Small intestine (tissue), 7 donors: ENCODE data around the gene COPS4. TPM values are rescaled to one million over a fixed set of nuclear protein-coding genes. Genes with fewer than 3 reads are reported as not detected.
A peak's percentile ranks its signal among the peaks of the same experiment; 100 is the strongest.
"Not testable (repeated sequence)": the region's sequence is repeated elsewhere in the genome, so short reads cannot be mapped to it uniquely, and the experiment has no call there.

Experiments
- DNase-seq, 2 donors: peaks; one replicate each; pipeline versions ENCODE4 v3.0.0 to v3.0.0-alpha.2; 2013
- FAIRE-seq: peaks from 2 replicates; lab custom pipeline; 2012; peaks lifted over from hg19 to GRCh38; lab: Jason Lieb, UNC
- H3K27ac ChIP-seq, 3 donors: one replicate each; pipeline ENCODE4 v1.5.1; 2013; ENCODE audit warnings: low read length in 2 of 3, mild to moderate bottlenecking in 2 of 3, control low read depth in 1 of 3, inconsistent platforms in 1 of 3, low read depth in 1 of 3, moderate library complexity in 1 of 3
- H3K27me3 ChIP-seq, 3 donors: one replicate each; pipeline ENCODE4 v1.6.1; 2013; ENCODE audit warnings: low read length in 3 of 3, inconsistent platforms in 1 of 3; ENCODE audit not compliant: control insufficient read depth in 3 of 3, insufficient read depth in 3 of 3
- H3K36me3 ChIP-seq, 3 donors: one replicate each; pipeline ENCODE4 v1.6.1; 2013; ENCODE audit warnings: low read length in 3 of 3, inconsistent platforms in 1 of 3, low read depth in 1 of 3, mild to moderate bottlenecking in 1 of 3, moderate library complexity in 1 of 3; ENCODE audit not compliant: control insufficient read depth in 3 of 3, insufficient read depth in 2 of 3
- H3K4me1 ChIP-seq, 3 donors: one replicate each; pipeline ENCODE4 v1.6.1; 2013; ENCODE audit warnings: low read length in 2 of 3, inconsistent platforms in 1 of 3, low read depth in 1 of 3, mild to moderate bottlenecking in 1 of 3, moderate library complexity in 1 of 3; ENCODE audit not compliant: control insufficient read depth in 3 of 3, insufficient read depth in 2 of 3
- H3K4me3 ChIP-seq, 3 donors: one replicate each; pipeline ENCODE4 v1.5.1; 2013; ENCODE audit warnings: low read length in 3 of 3, control low read depth in 1 of 3, inconsistent platforms in 1 of 3, low read depth in 1 of 3, mild to moderate bottlenecking in 1 of 3, moderate library complexity in 1 of 3
- H3K9me3 ChIP-seq, 2 donors: one replicate each; pipeline ENCODE4 v1.6.1; 2013; ENCODE audit warnings: low read depth in 1 of 2, low read length in 1 of 2; ENCODE audit not compliant: control insufficient read depth in 2 of 2, insufficient read depth in 1 of 2
- WGBS, 3 donors: extraction: QIAGEN DNeasy Blood & Tissue Kit; methylation state at CpG; one replicate each; pipeline ENCODE4 v1.1.7; 2013; 5-methylcytosine and 5-hydroxymethylcytosine counted together
- polyA plus RNA-seq, 4 donors: library from polyadenylated mRNA; stranded (reverse) in 3 of 4; unstranded in 1 of 4; fragments of 200-250 nt in 3 of 4; fragments of 120-200 nt in 1 of 4; gene quantifications; one replicate each; pipeline versions ENCODE4 v1.2.1 to v1.2.3, GENCODE V29; 2013
- donor health status: healthy with polysubstance abuse.
- donor health status: control.
- donor health status: control.
- donor health status: Bipolar disorder and iron deficiency.
- donor health status: healthy.

The COPS4 gene
- polyA plus RNA-seq, 4 donors, result 23.5 to 46.9 (median 31.4) TPM

GRCh38 chr4:83108101-83108861 is 73.3 kb downstream of the COPS4 start:
- Histone ChIP-seq H3K27ac (no peak overlapping the region), H3K4me3 (no peak overlapping the region), H3K9me3 (no peaks in the 10 kb centered on the region), H3K36me3 (peaks cover 3 to 25% (median 5%) of the 10 kb centered on the region in 3 donors), H3K27me3 (no peaks in the 10 kb centered on the region), H3K4me1 (peaks cover 0 to 13% (median 0%) of the 10 kb centered on the region in 3 donors)
- no peak for FAIRE-seq
- no peak for DNase-seq
- WGBS, 3 donors, result 83 to 91% (median 90%) methylated on average over 25 to 26 of the region's 26 CpGs

- no peaks in the 10 kb centered on the region for H3K9me3 ChIP-seq
- WGBS, 3 donors, result 0 to 1% (median 1%) methylated on average over 45 to 64 of the region's 64 CpGs
- DNase-seq, result peak in 1 of 2 donors; percentile 80
- H3K27ac ChIP-seq, result peak overlapping the region; percentile 76 to 95 (median 84)
- H3K27me3 ChIP-seq, result no peaks in the 10 kb centered on the region
- peak overlapping the region; percentile 71 to 81 (median 81) for H3K4me3 ChIP-seq
- FAIRE-seq, result no peak
- H3K36me3 ChIP-seq, result peaks cover 2 to 21% (median 3%) of the 10 kb centered on the region in 3 donors
- peaks cover 0 to 13% (median 0%) of the 10 kb centered on the region in 3 donors for H3K4me1 ChIP-seq
These were observed 74.7 kb downstream of the COPS4 start for GRCh38 chr4:83109480-83110222.

GRCh38 chr4:83110223-83110945 is 75.4 kb downstream of the COPS4 start:
- Histone ChIP-seq H3K4me3 (peak overlapping the region; percentile 71 to 81 (median 81)), H3K4me1 (peaks cover 0 to 13% (median 0%) of the 10 kb centered on the region in 3 donors), H3K27ac (peak overlapping the region; percentile 76 to 95 (median 84)), H3K9me3 (no peaks in the 10 kb centered on the region), H3K27me3 (no peaks in the 10 kb centered on the region), H3K36me3 (peaks cover under 1 to 17% (median 2%) of the 10 kb centered on the region in 3 donors)
- peak; percentile 91 to 96 for DNase-seq
- FAIRE-seq, result no peak
- WGBS, 3 donors, result 1 to 3% (median 1%) methylated on average over 18 of the region's 18 CpGs

- Histone ChIP-seq H3K27me3 (no peaks in the 10 kb centered on the region), H3K4me3 (peak overlapping the region in 2 of 3 donors; percentile 19 to 81), H3K36me3 (peaks cover 0 to 16% (median 2%) of the 10 kb centered on the region in 3 donors), H3K4me1 (peaks cover 0 to 20% (median 0%) of the 10 kb centered on the region in 3 donors), H3K27ac (peak overlapping the region; percentile 76 to 95 (median 84)), H3K9me3 (no peaks in the 10 kb centered on the region)
- no peak for DNase-seq
- 56 to 66% (median 66%) methylated on average over 8 of the region's 8 CpGs for WGBS, 3 donors
- no peak for FAIRE-seq
These were observed 76.2 kb downstream of the COPS4 start for GRCh38 chr4:83110970-83111750.

- H3K9me3 ChIP-seq, DNase-seq, H3K27me3 ChIP-seq, FAIRE-seq: not testable (repeated sequence)
- peaks cover 0 to 20% (median 0%) of the 10 kb centered on the region in 3 donors for H3K4me1 ChIP-seq
- H3K36me3 ChIP-seq, result peaks cover 0 to 12% (median 2%) of the 10 kb centered on the region in 3 donors
- 82 to 98% (median 93%) methylated on average over 7 of the region's 7 CpGs for WGBS, 3 donors
- peak overlapping the region in 2 of 3 donors; percentile 66 to 84 for H3K27ac ChIP-seq
- H3K4me3 ChIP-seq, result peak overlapping the region in 2 of 3 donors; percentile 12 to 32
These were observed 76.8 kb downstream of the COPS4 start for GRCh38 chr4:83111751-83112141.

- peak overlapping the region; percentile 48 to 56 (median 51) for H3K4me3 ChIP-seq
- H3K4me1 ChIP-seq, result peaks cover 0 to 20% (median 0%) of the 10 kb centered on the region in 3 donors
- peaks cover 0 to 11% (median 2%) of the 10 kb centered on the region in 3 donors for H3K36me3 ChIP-seq
- DNase-seq (peak in 1 of 2 donors; percentile 39), FAIRE-seq (no peak)
- H3K27ac ChIP-seq, result peak overlapping the region; percentile 9 to 90 (median 69)
- H3K9me3 ChIP-seq, result no peaks in the 10 kb centered on the region
- WGBS, 3 donors, result 66 to 87% (median 70%) methylated on average over 2 of the region's 2 CpGs
- no peaks in the 10 kb centered on the region for H3K27me3 ChIP-seq
These were observed 77.2 kb downstream of the COPS4 start for GRCh38 chr4:83112231-83112630.

- Histone ChIP-seq H3K27ac (peak overlapping the region; percentile 57 to 90 (median 69)), H3K36me3 (peaks cover 0 to 11% (median 2%) of the 10 kb centered on the region in 3 donors), H3K9me3 (no peaks in the 10 kb centered on the region), H3K4me3 (peak overlapping the region; percentile 48 to 56 (median 51)), H3K4me1 (peaks cover 0 to 20% (median 0%) of the 10 kb centered on the region in 3 donors), H3K27me3 (no peaks in the 10 kb centered on the region)
- FAIRE-seq, result no peak
- 69 to 81% (median 75%) methylated on average over 16 of the region's 16 CpGs for WGBS, 3 donors
- peak; percentile 20 to 49 for DNase-seq
These were observed 77.9 kb downstream of the COPS4 start for GRCh38 chr4:83112678-83113428.
